NCI-H2107 (cell line): ENCODE data around the gene ARF1.

Experiments used
- DNase-seq: peaks from one replicate; lab custom pipeline; 2025; lab: John Stamatoyannopoulos, UW

ARF1 gene

DNA sequence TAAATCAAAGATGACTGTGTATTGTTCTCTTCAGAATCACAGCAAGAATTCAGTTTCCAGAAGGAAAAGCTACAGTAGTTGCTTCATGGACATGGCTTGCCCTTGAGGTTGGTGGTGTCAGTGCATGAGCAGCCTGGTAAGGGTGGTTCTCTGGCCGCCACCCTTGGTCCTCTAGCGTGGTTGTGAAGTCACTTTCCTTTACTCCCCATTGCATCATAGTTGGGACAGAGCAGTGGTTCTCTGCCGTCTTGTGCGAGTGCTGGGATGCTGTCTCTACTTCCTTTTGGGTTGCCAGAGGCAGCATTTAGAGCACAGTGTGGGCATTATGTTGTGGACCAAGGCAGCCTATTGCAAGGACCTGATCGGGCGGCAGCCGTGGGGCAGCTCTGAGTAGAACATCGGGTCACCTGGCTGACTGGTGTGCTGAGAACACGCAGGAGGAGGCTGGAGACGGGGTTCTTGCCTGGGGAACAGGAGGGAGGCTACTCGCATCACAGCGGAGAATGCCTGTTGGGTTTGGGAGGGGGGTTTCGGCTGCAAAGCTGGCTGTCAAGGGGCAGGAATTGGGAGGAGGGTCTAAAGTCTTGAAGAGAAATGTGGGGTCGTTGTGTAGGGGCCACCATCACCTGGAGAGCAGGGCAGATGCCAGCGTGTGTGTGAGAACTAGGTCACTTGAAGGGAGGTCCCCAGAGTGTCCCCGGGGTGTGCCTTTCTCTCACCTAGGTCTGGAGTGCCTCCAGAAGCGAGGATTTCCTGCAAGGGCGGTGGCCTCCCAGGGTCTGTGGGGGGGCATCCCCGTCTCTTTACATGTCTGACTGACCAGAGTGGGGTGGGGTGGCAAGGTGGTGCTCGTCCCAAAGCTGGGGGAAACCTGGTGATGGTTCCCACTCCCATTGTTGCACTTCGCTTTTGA lies 6.3 kb downstream of the ARF1 start:
- no peak for DNase-seq

DNA sequence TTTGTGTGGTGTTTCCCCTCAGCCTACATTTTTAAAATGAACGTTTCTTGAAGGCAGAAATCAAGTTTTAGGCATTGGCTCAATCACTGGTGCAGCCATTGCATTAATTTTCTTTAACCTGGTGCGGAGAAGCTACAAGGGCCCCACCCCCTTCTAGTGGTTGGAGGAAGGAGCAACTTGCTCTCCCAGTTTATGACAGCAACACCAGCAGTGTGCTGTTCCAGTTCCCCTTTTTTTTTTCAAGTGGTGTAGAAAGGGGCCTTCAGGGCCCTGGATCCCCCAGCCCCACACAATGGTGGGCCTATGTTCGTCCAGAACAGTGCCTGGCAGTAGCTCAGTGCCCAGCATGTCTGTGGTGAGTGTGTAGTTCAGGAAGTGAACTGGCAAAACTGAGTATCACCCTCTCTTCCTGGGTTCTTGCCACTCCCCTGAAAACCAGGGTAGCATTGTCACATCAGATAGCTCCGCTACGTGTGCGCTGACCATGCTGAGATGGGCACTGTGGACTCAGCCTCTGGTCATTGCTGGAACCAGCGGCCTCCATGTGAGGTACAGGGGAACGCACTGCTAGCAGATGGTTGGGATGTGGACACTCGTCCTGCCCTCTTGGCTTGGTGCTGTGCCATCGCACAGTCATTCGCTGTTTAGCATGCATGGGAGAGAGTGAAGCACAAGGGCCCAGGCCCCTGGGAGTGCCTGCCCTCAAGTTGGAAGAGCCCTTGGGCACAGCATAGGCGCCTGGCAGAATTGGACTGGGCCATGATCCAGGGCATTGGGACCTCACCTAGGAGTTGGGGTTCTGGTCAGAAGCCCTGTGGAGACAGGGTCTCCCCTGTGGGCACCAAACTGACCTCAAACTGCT lies 7.2 kb downstream of the ARF1 start:
- DNase-seq = no peak

DNA sequence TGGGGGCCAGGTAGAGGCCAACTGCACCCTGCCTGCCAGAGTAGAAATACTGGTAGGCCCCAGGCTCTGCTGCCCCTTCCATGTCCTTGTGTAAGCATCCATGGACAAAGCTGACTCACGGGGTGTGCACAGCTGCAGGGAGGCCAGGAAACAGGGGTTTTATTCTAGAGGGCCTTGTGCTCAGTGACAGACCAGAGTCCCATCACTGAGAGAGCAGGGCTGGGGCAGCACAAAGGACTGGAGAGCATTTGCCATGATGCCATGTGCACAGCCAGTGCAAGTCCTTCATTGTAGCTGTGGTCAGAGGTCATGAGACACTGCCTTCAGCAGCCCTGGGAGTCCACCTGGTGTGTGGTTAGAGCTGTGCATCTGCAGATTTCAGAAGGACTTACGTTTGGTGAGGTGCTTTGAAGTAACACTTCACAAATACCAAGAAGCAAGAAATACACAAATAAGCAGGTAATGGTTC lies 8.1 kb downstream of the ARF1 start:
- DNase-seq = no peak

DNA sequence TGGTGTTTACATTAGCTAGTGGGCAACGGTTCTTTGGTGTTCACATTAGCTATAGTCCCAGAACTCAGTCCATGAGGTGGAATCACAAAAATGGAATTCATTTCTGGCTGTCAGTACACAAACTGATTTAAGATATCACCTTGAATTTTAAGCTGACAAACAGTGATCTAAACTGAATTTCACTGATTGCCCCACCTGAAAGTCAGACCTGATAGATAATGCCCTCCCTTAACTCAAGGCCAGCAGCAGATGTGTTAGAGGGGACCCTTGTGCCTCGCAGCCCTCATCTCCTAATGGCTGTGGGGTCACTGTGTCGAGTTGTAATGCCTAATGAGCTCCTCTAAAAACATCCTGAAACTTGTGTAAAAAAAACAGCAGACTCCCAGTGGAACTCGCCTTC lies 8.6 kb downstream of the ARF1 start:
- DNase-seq = no peak

DNA sequence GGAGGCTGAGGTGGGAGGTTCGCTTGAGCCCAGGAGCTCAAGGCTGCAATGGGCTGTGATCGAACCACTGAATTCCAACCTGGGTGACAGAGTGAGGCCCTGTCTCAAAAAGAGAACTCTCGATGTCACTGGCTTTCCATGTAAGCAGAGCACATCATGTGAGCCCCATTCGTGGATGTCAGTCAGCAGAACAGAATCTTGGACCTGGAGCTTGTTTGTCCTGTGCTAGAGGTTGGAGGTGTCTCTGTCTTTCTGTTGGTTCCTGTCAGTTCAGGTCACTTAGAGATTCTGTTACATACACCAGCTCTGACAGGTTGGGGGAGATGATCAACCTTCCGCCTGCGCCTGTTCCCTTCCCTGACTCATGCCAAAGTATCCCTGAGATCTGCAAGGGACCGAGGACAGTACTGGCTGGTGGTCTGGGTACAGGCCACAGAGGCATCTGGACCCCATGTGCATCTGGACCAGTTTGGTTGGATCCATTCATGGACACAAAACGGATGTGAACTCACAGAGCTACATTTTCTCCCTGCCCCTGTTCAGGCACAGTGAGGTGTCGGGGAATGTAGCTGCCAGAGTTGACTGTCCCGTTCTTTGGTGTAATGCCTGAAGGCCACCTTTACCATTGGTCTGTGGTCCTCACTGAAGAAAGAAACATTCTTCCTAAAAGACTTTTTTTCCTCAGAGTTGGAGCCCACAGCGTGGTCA lies 10.0 kb downstream of the ARF1 start:
- no peak for DNase-seq

DNA sequence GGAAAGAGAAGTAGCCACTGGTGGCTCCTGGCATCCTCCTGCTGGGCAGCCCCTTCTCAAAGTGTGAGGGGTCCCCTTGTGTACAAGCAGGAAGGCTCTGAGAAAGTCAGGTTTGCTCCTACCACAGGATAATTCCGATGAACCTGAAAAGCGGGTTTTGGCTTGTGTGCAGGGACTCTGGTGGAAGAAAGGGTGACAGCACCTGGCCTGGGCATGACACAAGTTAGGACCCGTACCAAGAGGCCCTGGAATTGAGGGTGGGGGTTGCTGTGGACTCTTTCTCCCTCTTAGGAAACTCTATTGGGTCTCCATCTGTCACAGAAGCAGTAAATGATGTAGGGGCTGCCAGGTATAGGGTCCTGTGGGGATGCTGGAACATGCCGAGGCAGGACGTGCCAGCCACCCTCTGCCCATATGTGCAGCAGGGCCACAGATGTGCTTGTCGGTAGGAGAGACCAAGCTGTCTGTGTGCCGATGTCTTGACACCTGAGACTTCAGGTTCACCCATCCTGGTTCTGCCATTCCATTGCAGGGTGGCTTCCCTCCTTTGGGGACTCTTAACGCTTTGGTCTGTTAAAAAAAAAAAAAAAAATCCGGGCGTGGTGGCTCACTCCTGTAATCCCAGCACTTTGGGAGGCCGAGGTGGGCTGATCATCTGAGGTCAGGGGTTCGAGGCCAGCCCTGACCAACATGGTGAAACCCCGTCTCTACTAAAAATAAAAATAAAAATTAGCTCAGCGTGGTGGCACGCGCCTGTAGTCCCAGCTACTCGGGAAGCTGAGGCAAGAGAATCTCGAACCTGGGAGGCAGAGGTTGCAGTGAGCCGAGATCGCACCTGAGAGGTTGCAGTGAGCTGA lies 10.8 kb downstream of the ARF1 start:
- no peak for DNase-seq

DNA sequence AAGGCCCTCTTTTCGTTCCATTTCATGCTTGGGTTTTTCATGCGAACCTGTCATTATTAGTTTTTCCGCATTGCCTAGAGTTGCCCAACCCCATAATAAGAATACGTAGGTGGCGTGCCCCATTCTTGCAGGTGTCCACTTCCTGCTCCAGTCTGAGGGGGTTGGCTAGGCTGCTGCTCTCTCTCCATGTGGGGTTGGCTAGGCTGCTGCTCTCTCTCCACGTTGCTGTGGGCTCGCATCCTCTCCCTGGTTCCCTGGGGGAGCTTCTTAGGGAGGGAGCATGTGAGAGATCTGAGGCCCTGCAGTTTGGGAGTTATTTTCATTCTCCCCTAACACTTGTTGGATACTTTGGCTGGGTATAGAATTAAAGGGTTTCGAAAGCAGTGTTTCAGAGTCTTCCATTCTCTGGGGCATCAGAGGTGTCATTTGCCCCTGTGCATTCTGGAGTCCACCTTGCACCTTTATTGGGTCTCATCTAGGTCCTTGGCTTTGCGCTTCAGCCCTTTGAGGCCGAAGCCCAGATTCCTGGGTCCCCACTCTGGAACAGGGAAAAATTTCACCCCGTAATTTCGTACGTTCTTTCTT lies 12.0 kb downstream of the ARF1 start:
- no peak for DNase-seq

DNA sequence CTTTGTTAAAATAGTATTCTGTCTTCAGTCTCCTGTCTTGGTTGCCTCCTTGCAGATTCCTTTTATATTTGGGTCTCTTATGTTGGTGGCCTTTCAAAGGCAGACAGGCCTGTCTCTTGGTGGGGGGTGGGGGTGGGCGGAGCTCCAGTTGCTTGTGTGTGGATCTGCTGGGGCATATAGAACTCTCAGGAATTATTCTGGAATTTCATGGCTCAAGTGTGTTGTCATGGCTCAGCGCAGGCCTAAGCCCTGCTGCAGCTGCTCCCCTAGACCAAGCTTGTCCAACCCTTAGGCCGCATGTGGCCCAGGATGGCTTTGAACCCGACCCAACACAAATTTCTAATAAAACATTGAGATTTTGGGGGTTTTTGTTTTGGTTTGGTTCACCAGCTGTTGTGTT lies 12.7 kb downstream of the ARF1 start:
- no peak for DNase-seq

DNA sequence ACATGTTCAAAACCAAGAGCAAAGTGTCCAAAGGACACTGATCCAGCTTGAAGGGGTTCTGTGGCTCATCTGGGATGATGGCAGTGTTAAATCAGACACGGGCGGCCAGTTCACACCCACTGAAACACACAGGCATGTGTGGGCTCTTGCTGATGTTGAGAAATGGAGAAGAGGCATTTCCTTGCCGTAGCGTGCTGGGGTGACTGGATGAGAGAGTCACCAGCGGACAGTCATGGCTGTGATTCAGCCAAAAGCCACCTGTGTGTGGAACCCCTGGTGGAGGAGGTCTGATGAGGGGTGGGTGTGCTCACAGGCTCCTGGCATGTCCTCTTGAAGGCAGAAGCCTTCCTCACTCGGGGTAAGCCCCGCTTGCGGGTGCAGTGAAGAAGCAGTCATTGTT lies 13.4 kb downstream of the ARF1 start:
- no peak for DNase-seq

DNA sequence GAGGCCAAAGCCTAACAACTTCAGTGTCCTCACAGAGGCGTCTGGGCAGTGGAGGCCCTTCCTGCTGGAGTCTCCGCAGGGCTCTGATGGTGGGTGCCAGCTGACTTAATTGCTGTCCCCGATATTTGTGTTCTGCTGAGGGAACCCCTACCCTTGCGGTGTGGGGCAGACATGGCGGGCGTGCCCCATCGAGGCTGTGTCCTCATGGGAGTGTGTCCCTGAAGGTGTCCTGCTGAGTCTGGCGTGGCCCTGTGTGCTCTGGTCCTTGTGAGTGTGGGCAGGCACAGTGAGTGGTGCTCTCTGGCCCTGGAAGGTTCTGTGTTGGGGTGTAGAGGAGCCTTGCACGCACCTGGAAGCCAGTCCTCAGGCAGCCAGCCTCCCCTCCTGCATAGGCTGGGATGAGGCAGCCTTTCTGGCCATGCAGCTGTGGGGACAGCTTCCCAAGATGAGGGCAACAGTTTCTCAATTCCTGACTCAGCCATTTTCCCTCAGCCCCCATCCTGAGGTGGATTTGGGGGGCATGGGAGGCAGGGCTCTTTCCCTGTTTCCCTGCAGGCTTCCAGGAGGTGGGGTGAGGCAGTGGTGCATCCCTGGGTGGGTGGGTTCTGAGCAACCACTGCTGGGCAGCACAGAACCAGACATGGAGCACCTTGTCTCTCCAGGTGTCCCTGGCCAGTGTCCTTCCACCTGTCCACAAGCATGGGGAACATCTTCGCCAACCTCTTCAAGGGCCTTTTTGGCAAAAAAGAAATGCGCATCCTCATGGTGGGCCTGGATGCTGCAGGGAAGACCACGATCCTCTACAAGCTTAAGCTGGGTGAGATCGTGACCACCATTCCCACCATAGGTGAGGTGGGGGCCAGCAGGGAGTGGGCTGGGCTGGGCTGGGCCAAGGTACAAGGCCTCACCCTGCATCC lies 14.2 kb downstream of the ARF1 start:
- DNase-seq = no peak

DNA sequence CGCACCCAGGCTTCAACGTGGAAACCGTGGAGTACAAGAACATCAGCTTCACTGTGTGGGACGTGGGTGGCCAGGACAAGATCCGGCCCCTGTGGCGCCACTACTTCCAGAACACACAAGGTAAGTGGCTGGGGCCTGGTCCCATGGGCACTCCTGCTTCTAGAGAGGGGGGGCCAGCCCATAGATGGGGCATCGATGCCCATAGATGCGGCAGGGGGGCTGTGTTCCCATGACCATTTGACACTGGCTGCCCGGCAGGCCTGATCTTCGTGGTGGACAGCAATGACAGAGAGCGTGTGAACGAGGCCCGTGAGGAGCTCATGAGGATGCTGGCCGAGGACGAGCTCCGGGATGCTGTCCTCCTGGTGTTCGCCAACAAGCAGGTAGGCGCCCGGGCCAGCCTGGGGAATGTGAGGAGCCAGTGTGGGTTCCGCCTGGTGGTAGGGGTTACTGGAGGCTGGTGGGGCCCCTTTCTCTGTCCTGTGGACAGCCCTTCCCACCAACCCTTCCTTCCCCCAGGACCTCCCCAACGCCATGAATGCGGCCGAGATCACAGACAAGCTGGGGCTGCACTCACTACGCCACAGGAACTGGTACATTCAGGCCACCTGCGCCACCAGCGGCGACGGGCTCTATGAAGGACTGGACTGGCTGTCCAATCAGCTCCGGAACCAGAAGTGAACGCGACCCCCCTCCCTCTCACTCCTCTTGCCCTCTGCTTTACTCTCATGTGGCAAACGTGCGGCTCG lies 15.0 kb downstream of the ARF1 start:
- DNase-seq = no peak

DNA sequence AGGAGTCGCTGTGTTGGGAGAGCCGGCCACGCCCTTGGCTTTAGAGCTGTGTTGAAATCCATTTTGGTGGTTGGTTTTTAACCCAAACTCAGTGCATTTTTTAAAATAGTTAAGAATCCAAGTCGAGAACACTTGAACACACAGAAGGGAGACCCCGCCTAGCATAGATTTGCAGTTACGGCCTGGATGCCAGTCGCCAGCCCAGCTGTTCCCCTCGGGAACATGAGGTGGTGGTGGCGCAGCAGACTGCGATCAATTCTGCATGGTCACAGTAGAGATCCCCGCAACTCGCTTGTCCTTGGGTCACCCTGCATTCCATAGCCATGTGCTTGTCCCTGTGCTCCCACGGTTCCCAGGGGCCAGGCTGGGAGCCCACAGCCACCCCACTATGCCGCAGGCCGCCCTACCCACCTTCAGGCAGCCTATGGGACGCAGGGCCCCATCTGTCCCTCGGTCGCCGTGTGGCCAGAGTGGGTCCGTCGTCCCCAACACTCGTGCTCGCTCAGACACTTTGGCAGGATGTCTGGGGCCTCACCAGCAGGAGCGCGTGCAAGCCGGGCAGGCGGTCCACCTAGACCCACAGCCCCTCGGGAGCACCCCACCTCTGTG lies 15.9 kb downstream of the ARF1 start:
- DNase-seq = no peak

DNA sequence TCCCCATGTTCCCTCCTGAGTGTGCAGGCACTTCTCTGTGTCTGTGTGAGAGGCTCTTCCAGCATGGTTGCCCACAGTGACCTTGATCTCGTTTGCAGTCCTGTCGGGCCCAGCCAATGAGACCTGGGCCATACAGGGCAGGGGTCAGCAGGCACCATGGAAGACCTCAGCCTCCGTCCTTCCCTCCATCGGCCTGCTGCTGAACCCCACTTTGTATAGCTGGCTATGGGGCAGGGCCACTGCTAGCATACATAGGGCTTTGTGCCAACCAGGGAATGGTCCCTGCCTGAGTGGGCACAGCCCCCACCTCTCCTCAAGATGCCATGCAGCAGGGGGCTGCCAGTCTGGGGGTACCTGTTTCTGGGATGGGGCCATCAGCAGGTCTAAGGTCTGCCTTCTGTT lies 16.8 kb downstream of the ARF1 start:
- DNase-seq = no peak

DNA sequence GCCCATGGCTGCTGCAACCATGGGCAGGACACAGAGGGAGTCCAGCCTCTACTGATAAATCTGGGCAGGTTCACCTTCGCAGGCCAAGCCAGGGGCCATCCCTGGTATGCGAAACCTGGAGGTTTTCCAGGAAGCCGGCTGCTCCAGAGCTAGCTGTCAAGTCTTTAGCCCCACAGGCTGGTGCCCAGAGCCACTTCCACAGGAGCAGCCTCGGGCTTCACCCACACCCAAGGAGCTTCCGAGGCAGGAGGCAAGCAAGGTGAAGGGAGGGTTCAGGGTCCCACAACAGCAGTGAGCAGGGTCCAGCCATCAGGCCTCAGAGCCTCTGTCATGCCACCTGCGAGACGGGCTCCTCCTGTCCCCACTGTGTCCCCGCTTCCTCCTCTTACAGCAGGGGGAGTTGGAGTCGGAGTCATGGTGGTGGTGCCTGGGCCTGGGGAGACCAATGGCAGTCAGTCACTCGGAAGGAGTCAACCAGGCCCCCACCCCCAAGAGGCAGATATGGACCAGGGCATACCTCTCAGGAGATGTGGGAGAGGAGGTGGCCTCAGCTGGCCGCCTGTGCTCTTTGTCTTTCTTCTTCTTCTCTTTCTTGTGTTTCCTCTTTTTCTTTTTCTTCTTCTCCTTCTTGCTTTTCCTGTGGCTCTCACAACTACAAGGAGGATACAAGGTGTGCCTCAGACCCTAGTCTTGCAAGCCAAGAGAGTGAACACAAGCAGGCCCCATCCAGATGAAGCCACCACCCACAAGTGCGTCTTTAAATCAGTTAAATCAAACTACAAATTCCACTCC lies 18.5 kb downstream of the ARF1 start:
- no peak for DNase-seq

DNA sequence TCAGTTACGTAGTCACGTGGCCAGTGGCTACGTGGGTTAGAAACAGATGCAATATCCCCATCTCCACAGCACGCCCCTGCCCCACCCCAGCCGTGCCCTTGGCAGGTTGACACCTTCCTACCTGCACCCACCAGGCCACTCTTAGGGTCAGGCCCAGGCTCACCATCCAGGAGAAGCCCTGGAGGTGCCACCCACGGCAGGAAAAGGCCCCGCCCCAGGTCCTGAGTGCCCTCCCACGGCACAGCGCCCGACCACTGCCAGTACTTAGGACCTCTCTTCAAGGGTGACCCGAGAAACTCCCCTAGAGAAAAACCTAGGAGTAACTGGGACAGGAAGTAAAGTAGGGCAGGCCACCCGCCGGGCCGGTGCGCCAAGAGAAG lies 19.1 kb downstream of the ARF1 start:
- DNase-seq = no peak

DNA sequence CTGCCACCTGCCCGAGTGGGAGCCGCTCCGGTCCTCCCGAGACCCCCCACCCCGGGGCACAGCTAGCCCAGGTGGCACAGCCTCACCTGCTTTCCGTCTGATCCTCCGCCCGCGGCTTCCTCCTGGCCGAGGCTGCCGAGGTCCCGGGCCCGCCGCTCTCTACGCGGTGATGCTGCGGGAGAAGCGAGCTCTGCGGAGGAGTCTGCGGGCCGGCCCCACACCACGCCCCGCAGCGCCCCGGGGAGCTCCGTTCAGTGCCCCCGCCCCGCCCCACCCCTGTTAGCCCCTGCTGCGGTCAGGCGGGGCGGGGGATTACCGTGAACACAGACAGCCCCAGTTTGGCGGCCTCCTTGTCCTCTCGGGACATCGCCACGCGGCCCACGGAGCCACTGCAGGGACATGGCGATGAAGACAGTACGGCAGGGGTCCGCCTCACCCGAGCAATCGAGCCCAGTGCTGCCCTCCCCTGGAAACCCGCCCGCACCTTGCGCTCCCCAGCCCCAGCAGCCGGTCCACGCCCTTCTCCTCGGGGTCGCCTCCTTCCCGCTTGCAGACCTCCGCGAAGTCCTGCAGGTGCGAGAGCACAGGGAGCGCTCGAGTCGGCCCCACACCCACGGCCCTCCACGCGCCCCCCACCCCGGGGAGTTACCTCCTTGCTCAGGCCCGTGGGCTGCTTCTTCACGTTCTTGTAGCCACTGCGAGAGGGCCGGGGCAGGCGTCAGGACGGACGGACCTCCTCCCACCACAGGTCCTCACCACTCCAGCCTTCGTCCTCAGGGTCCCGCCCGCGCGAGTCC lies 19.7 kb downstream of the ARF1 start:
- DNase-seq = peak; percentile 51
